ENCODE data around the gene DMKN. TPM values are rescaled to one million over a fixed set of nuclear protein-coding genes. Genes with fewer than 3 reads are reported as not detected.

Gene DMKN
- total and polyA plus RNA-seq, 4 donors = 79.0 to 278 (median 106) TPM

GRCh38 chr19:35457173-35457572, 56.3 kb downstream of the DMKN start:
- Histone ChIP-seq H3K9ac (ENCODE audit: insufficient read depth in 1 of 2, low read length in 2 of 2) (no peak overlapping the region), H3K9me3 (ENCODE audit: control insufficient read depth in 4 of 4, insufficient read depth in 3 of 4, low read length in 3 of 4) (no peaks in the 10 kb centered on the region), H3K27me3 (ENCODE audit: control insufficient read depth in 3 of 3, insufficient read depth in 3 of 3, low read length in 2 of 3) (no peaks in the 10 kb centered on the region), H3K27ac (ENCODE audit: low read depth in 1 of 2, low read length in 1 of 2) (no peak overlapping the region), H3K36me3 (ENCODE audit: control insufficient read depth in 4 of 4, insufficient read depth in 4 of 4, low read length in 4 of 4) (no peaks in the 10 kb centered on the region), H3K4me1 (ENCODE audit: control insufficient read depth in 5 of 5, insufficient read depth in 5 of 5, low read length in 5 of 5) (peaks cover under 1 to 38% (median 21%) of the 10 kb centered on the region in 5 donors), H3K4me3 (no peak overlapping the region)
- 88 to 90% methylated on average over 5 of the region's 5 CpGs for WGBS, 2 donors
- no peak for TF ChIP-seq CTCF (IDR thresholded peaks at IDR 0.05; ENCODE audit: control extremely low read depth, extremely low read depth)
- ATAC-seq (ENCODE audit: insufficient read depth, low FRiP score) (no peak), DNase-seq (no peak)

- Histone ChIP-seq H3K9me3 (ENCODE audit: control insufficient read depth in 4 of 4, insufficient read depth in 3 of 4, low read length in 3 of 4) (no peaks in the 10 kb centered on the region), H3K27me3 (ENCODE audit: control insufficient read depth in 3 of 3, insufficient read depth in 3 of 3, low read length in 2 of 3) (no peaks in the 10 kb centered on the region), H3K36me3 (ENCODE audit: control insufficient read depth in 4 of 4, insufficient read depth in 4 of 4, low read length in 4 of 4) (no peaks in the 10 kb centered on the region), H3K4me1 (ENCODE audit: control insufficient read depth in 5 of 5, insufficient read depth in 5 of 5, low read length in 5 of 5) (peaks cover 0 to 31% (median 17%) of the 10 kb centered on the region in 5 donors), H3K27ac (ENCODE audit: low read depth in 1 of 2, low read length in 1 of 2) (no peak overlapping the region), H3K4me3 (no peak overlapping the region), H3K9ac (ENCODE audit: insufficient read depth in 1 of 2, low read length in 2 of 2) (no peak overlapping the region)
- TF ChIP-seq CTCF (IDR thresholded peaks at IDR 0.05; ENCODE audit: control extremely low read depth, extremely low read depth) = no peak
- no peak for ATAC-seq (ENCODE audit: insufficient read depth, low FRiP score)
- 67 to 84% methylated on average over 2 to 3 of the region's 3 CpGs for WGBS, 2 donors
- no peak for DNase-seq
Measured at GRCh38 chr19:35455616-35456201, 57.7 kb downstream of the DMKN start.

DNA sequence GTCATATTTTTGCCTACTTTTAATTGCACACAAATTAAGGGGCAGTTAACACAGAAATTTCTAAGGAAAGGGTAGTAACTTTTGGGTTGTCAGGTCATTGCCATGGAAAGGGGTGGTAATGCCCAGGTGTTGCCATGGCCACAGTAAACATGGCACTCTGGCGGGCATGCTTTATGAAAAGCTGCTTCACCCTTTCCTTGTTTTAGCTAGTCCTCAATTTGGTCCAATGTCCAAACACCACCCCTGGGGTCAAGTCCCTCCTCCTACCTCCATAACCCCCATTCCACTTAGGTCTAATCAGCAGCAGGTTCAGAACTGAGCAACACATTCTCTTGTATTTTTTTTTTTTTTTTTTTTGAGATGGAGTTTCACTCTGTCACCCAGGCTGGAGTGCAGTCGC, 58.8 kb downstream of the DMKN start:
- DNase-seq (no peak), ATAC-seq (ENCODE audit: insufficient read depth, low FRiP score) (no peak)
- H3K36me3 ChIP-seq (ENCODE audit: control insufficient read depth in 4 of 4, insufficient read depth in 4 of 4, low read length in 4 of 4) = no peaks in the 10 kb centered on the region
- WGBS, 2 donors = 91 to 93% methylated on average over 2 of the region's 2 CpGs
- TF ChIP-seq CTCF (IDR thresholded peaks at IDR 0.05; ENCODE audit: control extremely low read depth, extremely low read depth) = no peak
- H3K9ac ChIP-seq (ENCODE audit: insufficient read depth in 1 of 2, low read length in 2 of 2) = no peak overlapping the region
- H3K9me3 ChIP-seq (ENCODE audit: control insufficient read depth in 4 of 4, insufficient read depth in 3 of 4, low read length in 3 of 4) = no peaks in the 10 kb centered on the region
- H3K27me3 ChIP-seq (ENCODE audit: control insufficient read depth in 3 of 3, insufficient read depth in 3 of 3, low read length in 2 of 3) = no peaks in the 10 kb centered on the region
- peaks cover 0 to 25% (median 11%) of the 10 kb centered on the region in 5 donors for H3K4me1 ChIP-seq (ENCODE audit: control insufficient read depth in 5 of 5, insufficient read depth in 5 of 5, low read length in 5 of 5)
- no peak overlapping the region for H3K27ac ChIP-seq (ENCODE audit: low read depth in 1 of 2, low read length in 1 of 2)
- H3K4me3 ChIP-seq = no peak overlapping the region

All from lung (tissue), 12 donors.